ENCODE measurements around the gene NKX2-2. TPM values are rescaled to one million over a fixed set of nuclear protein-coding genes. Genes with fewer than 3 reads are reported as not detected.
"Not testable (repeated sequence)": the region's sequence is repeated elsewhere in the genome, so short reads cannot be mapped to it uniquely, and the experiment has no call there.

The NKX2-2 gene
- total RNA-seq, 2 experiments from 2014 or later, result not detected

DNA sequence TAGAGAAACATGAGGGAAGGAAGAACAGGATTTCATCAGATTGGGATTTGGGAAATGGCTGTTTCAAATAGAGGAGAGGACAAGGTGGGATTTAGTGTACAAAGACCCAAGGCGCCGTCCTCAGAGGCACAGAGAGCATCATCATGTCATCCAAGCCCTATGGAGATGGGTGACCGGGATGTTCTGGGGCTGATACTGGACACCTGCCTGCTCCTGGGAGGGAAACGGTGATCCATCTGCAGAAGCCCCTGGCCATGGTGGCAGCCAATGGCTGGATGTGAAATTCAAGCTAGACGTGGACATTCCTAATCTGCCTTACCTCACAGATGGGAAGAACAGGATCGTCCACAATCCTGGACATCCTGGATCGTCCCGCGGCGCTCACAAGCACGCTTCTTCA, 12.7 kb downstream of the NKX2-2 start:
- Mint-ChIP-seq H3K4me1 (peaks cover 10% of the 10 kb centered on the region), H3K27ac (no peak overlapping the region), H3K9me3 (no peaks in the 10 kb centered on the region), H3K4me3 (no peak overlapping the region), H3K36me3 (ENCODE audit: low read depth) (no peaks in the 10 kb centered on the region), H3K27me3 (peaks cover 19% of the 10 kb centered on the region)
- CTCF ChIA-PET, result interaction anchor here (1.1 to 1.2 kb wide), 2 partner anchors 265 to 641 kb away, joined by 3 to 4 read pairs; no protein-coding TSS in a partner anchor
- POLR2A ChIA-PET, result no interaction called here
- DNase-seq, result no peak

DNA sequence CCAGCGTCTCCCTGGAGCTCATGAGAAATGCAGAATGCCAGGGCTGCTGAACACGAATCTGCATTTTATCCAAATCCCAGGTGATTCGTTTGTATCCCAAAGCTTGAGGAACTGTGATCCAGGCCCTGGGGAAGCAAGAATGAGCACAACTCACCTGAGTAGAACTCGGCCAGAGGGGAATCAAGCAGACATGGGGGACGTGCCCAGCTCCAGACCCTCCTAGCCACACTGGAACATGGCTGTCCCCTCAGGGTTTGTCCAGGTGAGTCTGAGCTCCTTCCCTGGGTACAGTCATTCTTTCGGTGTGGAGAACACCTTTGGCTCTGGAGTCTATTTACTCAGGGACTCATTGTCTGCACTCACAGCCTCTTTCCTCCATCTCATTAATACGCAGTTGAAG, 13.3 kb downstream of the NKX2-2 start:
- no peaks in the 10 kb centered on the region for H3K36me3 Mint-ChIP-seq (ENCODE audit: low read depth)
- ChIA-PET POLR2A (no interaction called here), CTCF (interaction anchor here (1.2 kb wide), 1 partner anchor 264 kb away, joined by 3 read pairs; no protein-coding TSS in a partner anchor)
- H3K4me1 Mint-ChIP-seq, result peaks cover 10% of the 10 kb centered on the region
- no peak overlapping the region for H3K4me3 Mint-ChIP-seq
- no peak for DNase-seq
- no peak overlapping the region for H3K27ac Mint-ChIP-seq
- no peaks in the 10 kb centered on the region for H3K9me3 Mint-ChIP-seq
- peaks cover 19% of the 10 kb centered on the region for H3K27me3 Mint-ChIP-seq

DNA sequence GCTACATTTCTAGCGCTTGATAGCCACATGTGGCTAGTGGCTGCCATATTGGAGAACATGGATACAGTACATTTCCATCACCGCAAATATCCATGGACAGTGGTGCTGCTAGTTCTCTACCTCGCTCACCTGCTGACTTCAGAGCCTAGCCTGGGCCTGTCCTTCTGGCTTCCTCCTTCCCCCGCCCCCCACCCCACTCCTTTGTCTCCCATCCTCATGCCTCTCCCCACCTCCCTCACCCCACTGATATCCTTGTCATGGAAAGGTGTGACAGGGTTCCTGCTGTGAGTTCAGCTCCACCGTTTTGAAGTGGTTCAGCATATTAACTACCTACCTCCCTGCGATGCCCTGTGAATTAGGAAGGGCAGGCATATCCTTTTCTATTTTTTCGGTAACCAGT, 14.2 kb downstream of the NKX2-2 start:
- Mint-ChIP-seq H3K27me3 (peaks cover 13% of the 10 kb centered on the region), H3K9me3 (no peaks in the 10 kb centered on the region), H3K4me3 (no peak overlapping the region), H3K27ac (no peak overlapping the region), H3K36me3 (ENCODE audit: low read depth) (no peaks in the 10 kb centered on the region), H3K4me1 (peaks cover 4% of the 10 kb centered on the region)
- DNase-seq, result no peak
- ChIA-PET POLR2A (no interaction called here), CTCF (interaction anchor here (1.1 kb wide), 1 partner anchor 264 kb away, joined by 4 read pairs; no protein-coding TSS in a partner anchor)

DNA sequence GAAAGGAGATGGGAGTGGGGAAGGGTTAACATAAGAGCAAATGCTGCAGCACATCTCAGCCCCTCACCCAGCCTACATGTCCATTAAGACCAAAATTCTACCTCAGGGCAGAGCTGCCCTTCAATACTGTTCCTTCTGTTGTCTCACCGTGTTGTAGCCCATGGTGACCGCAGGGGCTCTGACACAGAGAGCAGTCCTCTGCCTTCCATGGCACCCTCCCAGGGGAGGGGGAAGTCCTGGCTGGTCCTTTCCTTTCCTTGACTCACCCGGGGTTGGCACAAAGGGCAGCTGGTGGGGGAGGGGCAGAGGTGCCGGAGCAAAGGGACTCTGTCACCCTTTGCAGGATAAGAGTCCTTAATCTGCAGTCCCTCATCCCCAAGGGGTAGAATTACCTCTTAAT, 15.2 kb downstream of the NKX2-2 start:
- peaks cover 18% of the 10 kb centered on the region for H3K27me3 Mint-ChIP-seq
- H3K4me3 Mint-ChIP-seq, result no peak overlapping the region
- DNase-seq, result no peak
- H3K27ac Mint-ChIP-seq, result no peak overlapping the region
- no peaks in the 10 kb centered on the region for H3K9me3 Mint-ChIP-seq
- peaks cover 3% of the 10 kb centered on the region for H3K4me1 Mint-ChIP-seq
- no peaks in the 10 kb centered on the region for H3K36me3 Mint-ChIP-seq (ENCODE audit: low read depth)
- ChIA-PET CTCF (interaction anchor here (1.1 kb wide), 1 partner anchor 263 kb away, joined by 4 read pairs; no protein-coding TSS in a partner anchor), POLR2A (no interaction called here)

DNA sequence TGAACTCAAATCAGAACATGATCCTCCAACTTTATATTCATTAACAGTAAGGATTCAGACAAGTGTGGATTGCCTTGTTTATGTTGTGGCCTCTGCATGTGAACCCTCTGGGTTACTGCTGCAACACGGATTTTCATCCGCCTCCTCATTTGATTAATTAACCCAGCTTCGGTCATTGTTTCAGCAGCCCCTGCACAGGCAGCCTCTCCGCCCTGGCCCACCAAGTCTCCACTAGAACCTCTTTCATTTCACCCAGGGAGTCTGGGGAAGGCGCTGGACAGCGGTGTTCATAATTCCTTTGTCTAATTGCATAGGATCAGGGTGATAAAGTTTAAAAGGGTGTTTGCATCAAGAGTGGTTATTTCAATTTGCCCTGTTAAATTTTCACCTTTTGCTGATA, 15.7 kb downstream of the NKX2-2 start:
- Mint-ChIP-seq H3K27ac (no peak overlapping the region), H3K9me3 (no peaks in the 10 kb centered on the region), H3K4me3 (no peak overlapping the region), H3K4me1 (no peaks in the 10 kb centered on the region), H3K27me3 (peaks cover 22% of the 10 kb centered on the region), H3K36me3 (ENCODE audit: low read depth) (no peaks in the 10 kb centered on the region)
- ChIA-PET CTCF (no interaction called here), POLR2A (no interaction called here)
- DNase-seq, result no peak

DNA sequence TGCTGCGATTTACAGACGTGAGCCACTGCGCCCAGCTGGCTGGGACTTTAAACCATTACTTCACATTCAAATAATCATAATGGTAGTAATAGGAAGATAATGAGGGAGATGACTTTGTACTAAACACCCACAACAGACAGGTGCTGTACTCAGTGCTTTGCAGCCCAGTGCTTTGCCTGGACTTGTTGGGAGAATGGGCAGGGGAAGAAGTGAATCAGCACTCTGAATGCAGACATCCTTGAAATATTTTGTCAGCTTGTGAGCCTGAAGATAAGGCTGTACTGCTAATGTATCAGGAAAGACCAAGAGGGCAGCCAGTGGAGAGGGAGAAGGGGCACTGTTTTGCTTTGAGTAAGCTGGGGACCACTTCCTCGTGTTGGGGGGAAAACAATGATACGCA, 17.4 kb downstream of the NKX2-2 start:
- ChIA-PET CTCF (interaction anchor here (0.7 to 1.3 kb wide), 3 partner anchors 9 to 502 kb away, joined by 3 to 6 read pairs (median 3); no protein-coding TSS in a partner anchor), POLR2A (no interaction called here)
- Mint-ChIP-seq H3K36me3 (ENCODE audit: low read depth) (no peaks in the 10 kb centered on the region), H3K4me1 (no peaks in the 10 kb centered on the region), H3K27ac (no peak overlapping the region), H3K27me3 (peaks cover 22% of the 10 kb centered on the region), H3K9me3 (no peaks in the 10 kb centered on the region), H3K4me3 (no peak overlapping the region)
- no peak for DNase-seq

DNA sequence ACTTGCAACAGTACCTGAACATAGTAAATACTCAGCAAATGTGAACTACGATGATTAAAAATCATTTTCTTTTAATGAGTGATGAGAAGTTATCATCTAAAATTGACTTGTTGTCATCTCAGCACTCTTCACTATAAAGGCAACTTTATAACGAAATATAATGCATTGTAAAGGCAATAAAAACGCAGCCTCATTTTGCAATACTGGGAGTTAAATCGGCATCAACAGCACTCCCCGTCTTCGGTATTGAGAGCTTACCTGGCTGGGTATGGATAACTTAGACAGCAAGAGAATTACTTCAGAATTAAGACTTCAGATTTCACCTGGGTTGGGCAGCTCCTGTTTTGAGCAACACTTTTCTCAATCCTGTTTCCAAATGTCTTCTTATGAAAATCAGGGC, 20.8 kb downstream of the NKX2-2 start:
- Mint-ChIP-seq H3K36me3 (ENCODE audit: low read depth) (no peaks in the 10 kb centered on the region), H3K27me3 (peaks cover 34% of the 10 kb centered on the region), H3K4me3 (no peak overlapping the region), H3K4me1 (no peaks in the 10 kb centered on the region), H3K27ac (no peak overlapping the region), H3K9me3 (no peaks in the 10 kb centered on the region)
- ChIA-PET POLR2A (no interaction called here), CTCF (interaction anchor here (1.0 kb wide), 1 partner anchor 9 kb away, joined by 4 read pairs; no protein-coding TSS in a partner anchor)
- DNase-seq, result no peak

DNA sequence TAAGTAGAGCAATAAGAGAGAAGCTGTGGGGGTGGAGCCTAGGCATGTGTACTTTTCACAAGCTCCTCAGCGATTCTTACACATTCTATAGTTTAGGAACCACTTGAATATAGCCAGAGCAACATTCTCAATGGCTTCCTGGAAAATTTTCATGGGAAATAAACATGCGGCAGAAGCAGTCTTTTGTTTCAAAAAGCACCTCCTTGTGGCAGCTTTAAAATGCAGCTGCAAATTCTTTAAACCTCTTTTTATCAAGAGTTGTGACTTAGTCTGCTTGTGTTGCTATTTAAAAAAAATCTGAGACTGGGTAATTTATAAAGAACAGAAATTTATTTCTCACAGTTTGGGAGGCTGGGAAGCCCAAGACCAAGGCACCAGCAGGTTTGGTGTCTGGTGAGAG, 23.8 kb downstream of the NKX2-2 start:
- Mint-ChIP-seq H3K4me1 (no peaks in the 10 kb centered on the region), H3K9me3 (no peaks in the 10 kb centered on the region), H3K27ac (no peak overlapping the region), H3K27me3 (peaks cover 41% of the 10 kb centered on the region), H3K36me3 (ENCODE audit: low read depth) (no peaks in the 10 kb centered on the region), H3K4me3 (no peak overlapping the region)
- ChIA-PET CTCF (interaction anchor here (2.4 kb wide), 1 partner anchor 15 kb away, joined by 6 read pairs; no protein-coding TSS in a partner anchor), POLR2A (no interaction called here)
- no peak for DNase-seq

DNA sequence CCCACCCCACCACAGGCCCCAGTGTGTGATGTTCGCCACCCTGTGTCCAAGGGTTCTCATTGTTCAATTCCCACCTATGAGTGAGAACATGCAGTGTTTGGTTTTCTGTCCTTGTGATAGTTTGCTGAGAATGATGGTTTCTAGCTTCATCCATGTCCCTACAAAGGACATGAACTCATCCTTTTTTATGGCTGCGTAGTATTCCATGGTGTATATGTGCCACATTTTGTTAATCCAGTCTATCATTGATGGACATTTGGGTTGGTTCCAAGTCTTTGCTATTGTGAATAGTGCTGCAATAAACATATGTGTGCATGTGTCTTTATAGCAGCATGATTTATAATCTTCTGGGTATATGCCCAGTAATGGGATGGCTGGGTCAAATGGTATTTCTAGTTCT, 33.7 kb downstream of the NKX2-2 start:
- H3K27ac Mint-ChIP-seq; H3K4me3 Mint-ChIP-seq; CTCF ChIA-PET; H3K4me1 Mint-ChIP-seq; H3K9me3 Mint-ChIP-seq; H3K36me3 Mint-ChIP-seq (ENCODE audit: low read depth); DNase-seq; POLR2A ChIA-PET: not testable (repeated sequence)
- H3K27me3 Mint-ChIP-seq, result peaks cover 33% of the 10 kb centered on the region

DNA sequence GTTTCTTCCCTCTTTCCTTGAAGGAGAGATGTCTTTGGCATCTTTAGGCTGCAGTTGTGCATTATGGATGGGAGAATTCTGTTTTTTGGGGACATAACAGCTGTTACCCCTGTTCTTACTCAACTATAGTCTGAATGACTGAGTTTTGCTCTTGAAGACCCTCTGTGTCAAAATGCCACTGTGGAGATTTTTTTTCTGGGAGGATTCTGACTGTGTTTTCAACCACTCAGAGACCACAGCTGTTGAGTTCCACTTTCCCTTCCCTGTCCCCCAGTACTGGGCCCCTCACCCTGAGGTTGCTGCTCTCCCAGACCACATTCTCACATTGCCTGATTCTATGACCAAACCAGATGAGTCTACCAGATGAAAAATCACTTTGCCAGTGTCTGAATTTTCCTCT, 48.1 kb downstream of the NKX2-2 start:
- ChIA-PET CTCF (interaction anchor here (1.1 kb wide), 1 partner anchor 39 kb away, joined by 3 read pairs; no protein-coding TSS in a partner anchor), POLR2A (no interaction called here)
- H3K27ac Mint-ChIP-seq, result no peak overlapping the region
- no peak for DNase-seq
- no peaks in the 10 kb centered on the region for H3K9me3 Mint-ChIP-seq
- H3K36me3 Mint-ChIP-seq (ENCODE audit: low read depth), result no peaks in the 10 kb centered on the region
- peaks cover 12% of the 10 kb centered on the region for H3K27me3 Mint-ChIP-seq
- H3K4me1 Mint-ChIP-seq, result no peaks in the 10 kb centered on the region
- no peak overlapping the region for H3K4me3 Mint-ChIP-seq

DNA sequence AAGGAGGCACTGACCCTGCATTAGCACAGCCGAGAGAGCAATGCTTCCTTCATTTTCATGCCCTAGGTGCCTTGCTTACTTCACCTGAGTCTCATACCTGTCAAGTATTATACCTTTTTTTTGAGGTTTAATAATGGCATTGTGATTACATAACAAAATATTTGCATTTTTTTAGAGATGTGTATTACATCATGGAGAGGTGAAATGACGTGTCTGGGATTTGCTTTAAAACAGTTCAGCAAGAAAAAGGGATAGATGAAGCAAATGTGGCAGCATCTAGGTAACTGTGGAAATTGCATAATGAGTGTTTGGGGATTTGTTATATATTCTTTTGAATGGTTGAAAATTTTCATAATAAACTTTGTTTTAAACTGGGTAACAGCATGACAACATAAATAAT, 48.9 kb downstream of the NKX2-2 start:
- POLR2A ChIA-PET, result no interaction called here
- Mint-ChIP-seq H3K36me3 (ENCODE audit: low read depth) (no peaks in the 10 kb centered on the region), H3K9me3 (no peaks in the 10 kb centered on the region)

More for the DNA sequence above, 48.9 kb downstream of the NKX2-2 start:
- Mint-ChIP-seq H3K4me3 (no peak overlapping the region), H3K27me3 (peaks cover 19% of the 10 kb centered on the region), H3K27ac (no peak overlapping the region), H3K4me1 (no peaks in the 10 kb centered on the region)
- CTCF ChIA-PET, result no interaction called here
- no peak for DNase-seq

Other genes with a start within 250 kb of the NKX2-2 start
- 10 to 100 TPM; 64.1 to 66.4 TPM for gene XRN2, start 210.7 kb downstream of the NKX2-2 start, total RNA-seq
- not detected for gene NKX2-4, start 116.5 kb downstream of the NKX2-2 start, total RNA-seq
- not detected for gene PAX1, start 191.6 kb upstream of the NKX2-2 start, total RNA-seq

Data from activated CD4-positive, alpha-beta T cell treated with anti-CD3 and anti-CD28 coated beads, Interleukin-2, amount 10 ng/mL, durations not matched to agents 7 days and 5 days (primary cell).